Fibroblast of villous mesenchyme (primary cell): Measurements from ENCODE around the gene SMIM33. TPM values are rescaled to one million over a fixed set of nuclear protein-coding genes. Genes with fewer than 3 reads are reported as not detected.
"Not testable (repeated sequence)": the region's sequence is repeated elsewhere in the genome, so short reads cannot be mapped to it uniquely, and the experiment has no call there.

Experiments used
- DNase-seq: peaks from one replicate; pipeline ENCODE4 v3.0.0-alpha.2; 2010; ENCODE audit warnings: low read depth
- H3K4me3 ChIP-seq: 2 replicates; pipeline ENCODE4 v1.5.1; 2011; ENCODE audit warnings: low read depth, mild to moderate bottlenecking, low read length
- CTCF ChIP-seq: IDR thresholded peaks from 2 replicates; pipeline ENCODE4 v1.5.1; 2012; ENCODE audit warnings: low read depth, mild to moderate bottlenecking, low read length; ENCODE audit not compliant: insufficient read depth
- total RNA-seq: library from RNA; depleted of rRNA; stranded (reverse); fragments of >200 nt; gene quantifications from 2 replicates; pipeline ENCODE4 v1.2.3, GENCODE V29; 2012

SMIM33 gene
- total RNA-seq, 1 donor = not detected

- no peak for DNase-seq
- no peak for TF ChIP-seq CTCF
Measured at GRCh38 chr5:139435676-139436075, 35.1 kb upstream of the SMIM33 start.

GRCh38 chr5:139438707-139439012 is 32.1 kb upstream of the SMIM33 start:
- TF ChIP-seq CTCF = no peak
- DNase-seq = no peak
- peak overlapping the region; percentile 89 for H3K4me3 ChIP-seq

More at GRCh38 chr5:139435676-139436075, 35.1 kb upstream of the SMIM33 start:
- no peak overlapping the region for H3K4me3 ChIP-seq

- H3K4me3 ChIP-seq = peak within 1 kb of the TSS; percentile 89
- peak; percentile 93 for DNase-seq
- TF ChIP-seq CTCF = no peak
Measured at GRCh38 chr5:139439013-139439903, 31.5 kb upstream of the SMIM33 start, which contains the start of gene DNAJC18. Gene DNAJC18, minus strand, starts transcription at chr5:139439525. Its CDS starts 80 bp downstream, at chr5:139439445.

- not testable (repeated sequence) for DNase-seq, H3K4me3 ChIP-seq
Measured at GRCh38 chr5:139440416-139440815, 30.4 kb upstream of the SMIM33 start.

- H3K4me3 ChIP-seq = no peak overlapping the region
- peak; percentile 76 for DNase-seq
- TF ChIP-seq CTCF = no peak
Measured at GRCh38 chr5:139443831-139444453, 26.9 kb upstream of the SMIM33 start.

- DNase-seq = peak; percentile 62
- TF ChIP-seq CTCF = no peak
- no peak overlapping the region for H3K4me3 ChIP-seq
Measured at GRCh38 chr5:139445325-139446170, 25.3 kb upstream of the SMIM33 start.
